Endothelial cell of umbilical vein (primary cell): ENCODE measurements around the gene ENO2. TPM values are rescaled to one million over a fixed set of nuclear protein-coding genes. Genes with fewer than 3 reads are reported as not detected.
A peak's percentile ranks its signal among the peaks of the same experiment; 100 is the strongest.

Experiments used
- BruUV-seq: library from RNA; stranded (reverse); fragments of 400-500 nt; replicated peaks from 2 replicates; lab custom pipeline; 2021; lab: Mats Ljungman, UMichigan
- CTCF ChIA-PET: fragments of 300-600, 350-600 bp; sonication (Branson Sonifier 250); formaldehyde crosslinking; loops from one replicate; lab custom pipeline; 2021; ENCODE audit warnings: antibody characterized with exemption, inconsistent platforms; lab: Charles Lee
- POLR2A ChIA-PET: fragments of 300-600, 350-600 bp; sonication (Branson Sonifier 250); formaldehyde crosslinking; loops from one replicate; lab custom pipeline; 2021; ENCODE audit warnings: antibody characterized with exemption, inconsistent platforms; lab: Charles Lee
- DNase-seq: peaks from one replicate; pipeline ENCODE4 v3.0.0-alpha.2; 2011; ENCODE audit warnings: low read depth, low spot score
- FAIRE-seq: peaks from 2 replicates; lab custom pipeline; 2011; peaks lifted over from hg19 to GRCh38; lab: Jason Lieb, UNC
- H2AFZ ChIP-seq: 2 replicates; pipeline ENCODE4 v1.6.0; 2012; ENCODE audit warnings: low read depth, low read length, control low read depth, inconsistent platforms
- H3K27ac ChIP-seq: 2 replicates; pipeline ENCODE4 v1.5.1; 2011; ENCODE audit warnings: low read depth, mild to moderate bottlenecking, control low read depth, low read length, moderate library complexity; ENCODE audit not compliant: insufficient read depth
- H3K27me3 ChIP-seq, 2 experiments: 2 replicates each; pipeline versions ENCODE4 v1.6.0 to v1.6.1; 2011; ENCODE audit warnings: low read length in 2 of 2, mixed read lengths in 1 of 2; ENCODE audit not compliant: control insufficient read depth in 2 of 2, insufficient read depth in 2 of 2
- H3K36me3 ChIP-seq, 2 experiments: 2 replicates in 1 of 2; 3 replicates in 1 of 2; pipeline ENCODE4 v1.5.1; 2011; ENCODE audit warnings: low read length in 2 of 2, mild to moderate bottlenecking in 1 of 2, moderate library complexity in 1 of 2; ENCODE audit not compliant: control insufficient read depth in 2 of 2, insufficient read depth in 2 of 2; ENCODE audit errors: extremely low read depth in 1 of 2
- H3K4me1 ChIP-seq: 3 replicates; pipeline ENCODE4 v1.5.1; 2011; ENCODE audit warnings: mild to moderate bottlenecking, low read length; ENCODE audit not compliant: control insufficient read depth, insufficient read depth; ENCODE audit errors: extremely low read depth
- H3K4me2 ChIP-seq: 2 replicates; pipeline ENCODE4 v1.6.1; 2011; ENCODE audit warnings: low read length, control low read depth, mixed read lengths; ENCODE audit not compliant: insufficient read depth
- H3K4me3 ChIP-seq, 3 experiments: fragments of 200-600 bp in 1 of 3; sonication (generic), shearing (Covaris generic) in 1 of 3; replicated peaks in 1 of 3; 2 replicates each; pipeline ENCODE4 v1.5.1; 2011 to 2016; ENCODE audit warnings: control low read depth in 3 of 3, low read length in 3 of 3, mild to moderate bottlenecking in 2 of 3, inconsistent platforms in 1 of 3, low read depth in 1 of 3, moderate library complexity in 1 of 3; ENCODE audit not compliant: insufficient read depth in 1 of 3
- H3K79me2 ChIP-seq: 2 replicates; pipeline ENCODE4 v1.6.0; 2012; ENCODE audit warnings: low read length, inconsistent platforms; ENCODE audit not compliant: control insufficient read depth, insufficient read depth
- H3K9ac ChIP-seq: replicated peaks from 2 replicates; pipeline ENCODE3; 2011; ENCODE audit warnings: low read length, control low read depth; ENCODE audit not compliant: insufficient read depth; ENCODE audit errors: extremely low read depth
- H3K9me1 ChIP-seq: replicated peaks from 3 replicates; pipeline ENCODE4 v1.6.0; 2011; ENCODE audit warnings: mild to moderate bottlenecking, low read length; ENCODE audit not compliant: control insufficient read depth, insufficient read depth; ENCODE audit errors: extremely low read depth
- H3K9me3 ChIP-seq: replicated peaks from 2 replicates; pipeline ENCODE4 v1.5.1; 2012; ENCODE audit warnings: low read length, inconsistent platforms; ENCODE audit not compliant: control insufficient read depth, insufficient read depth
- H4K20me1 ChIP-seq: replicated peaks from 2 replicates; pipeline ENCODE3; 2011; ENCODE audit warnings: mild to moderate bottlenecking, low read length; ENCODE audit not compliant: control insufficient read depth, insufficient read depth; ENCODE audit errors: extremely low read depth
- EZH2 ChIP-seq: IDR thresholded peaks from 2 replicates; pipeline ENCODE4 v1.6.1; 2012; ENCODE audit warnings: borderline replicate concordance, low read depth, mild to moderate bottlenecking, moderate library complexity, low read length, inconsistent platforms; ENCODE audit not compliant: severe bottlenecking
- FOS ChIP-seq: IDR thresholded peaks from 2 replicates; pipeline ENCODE4 v1.6.1; 2011; ENCODE audit warnings: mild to moderate bottlenecking, low read length, moderate library complexity, borderline replicate concordance; ENCODE audit not compliant: insufficient read depth
- GATA2 ChIP-seq: IDR thresholded peaks from 2 replicates; pipeline ENCODE4 v1.7.0; 2011; ENCODE audit warnings: low read depth, mild to moderate bottlenecking, moderate library complexity, mixed read lengths, low read length; ENCODE audit not compliant: insufficient read length, insufficient read depth
- JUN ChIP-seq: IDR thresholded peaks from 2 replicates; pipeline ENCODE4 v1.6.1; 2011; ENCODE audit warnings: borderline replicate concordance, low read depth; ENCODE audit not compliant: insufficient read length, insufficient read depth
- MYC ChIP-seq: IDR thresholded peaks from one replicate; pipeline ENCODE4 v1.6.1; 2011; ENCODE audit warnings: mild to moderate bottlenecking, low read depth, low read length
- POLR2A ChIP-seq: IDR thresholded peaks from 2 replicates; pipeline ENCODE4 v1.6.1; 2012; ENCODE audit warnings: low read depth, mild to moderate bottlenecking, control low read depth, low read length
- POLR2AphosphoS5 ChIP-seq: IDR thresholded peaks from 2 replicates; pipeline ENCODE4 v1.6.1; 2012; ENCODE audit warnings: low read depth, mild to moderate bottlenecking, control low read depth, low read length, moderate library complexity; ENCODE audit not compliant: insufficient read depth
- dilution Hi-C: fragments of 300-500 bp; cut with MboI; formaldehyde crosslinking; loops from one replicate; pipeline ENCODE4 v1.15.0; 2019; ENCODE audit warnings: low sequenced_read_pairs; ENCODE audit not compliant: extremely low pct_ligation_motif_present
- intact Hi-C: fragments of 100-400 bp; cut with micrococcal nuclease; formaldehyde crosslinking; loops from one replicate; pipeline ENCODE4 v1.10.0; 2022
- polyA plus RNA-seq, 4 experiments: library from polyadenylated mRNA; depleted of rRNA in 3 of 4; stranded (reverse) in 3 of 4; unstranded in 1 of 4; fragments of >200 nt; gene quantifications; 2 replicates each; pipeline versions ENCODE4 v1.2.1 to v1.2.3, GENCODE V29; 2011 to 2012; ENCODE audit warnings: missing spikeins in 1 of 4
- total RNA-seq: library from RNA; stranded (reverse); gene quantifications from 2 replicates; pipeline ENCODE4 v1.2.3, GENCODE V29; 2021
- TF ChIP-seq, protein P1 (sequence below), 2 donors: IDR thresholded peaks; 1 replicate in 1 of 2; 2 replicates in 1 of 2; pipeline ENCODE4 v1.5.1; 2011; ENCODE audit warnings: low read length in 2 of 2, mild to moderate bottlenecking in 2 of 2, moderate library complexity in 2 of 2, control low read depth in 1 of 2, inconsistent platforms in 1 of 2, low read depth in 1 of 2; ENCODE audit not compliant: insufficient read depth in 1 of 2; ENCODE audit errors: extremely low read depth in 1 of 2
- TF ChIP-seq, protein P2 (sequence below): IDR thresholded peaks from 2 replicates; pipeline ENCODE4 v1.6.1; 2011; ENCODE audit not compliant: insufficient read depth, insufficient read length

Gene ENO2
- total and polyA plus RNA-seq, 2 donors (not counting 3 experiments of a cell fraction or from before 2014, with no cell fraction given) = 11.4 to 18.6 TPM

DNA sequence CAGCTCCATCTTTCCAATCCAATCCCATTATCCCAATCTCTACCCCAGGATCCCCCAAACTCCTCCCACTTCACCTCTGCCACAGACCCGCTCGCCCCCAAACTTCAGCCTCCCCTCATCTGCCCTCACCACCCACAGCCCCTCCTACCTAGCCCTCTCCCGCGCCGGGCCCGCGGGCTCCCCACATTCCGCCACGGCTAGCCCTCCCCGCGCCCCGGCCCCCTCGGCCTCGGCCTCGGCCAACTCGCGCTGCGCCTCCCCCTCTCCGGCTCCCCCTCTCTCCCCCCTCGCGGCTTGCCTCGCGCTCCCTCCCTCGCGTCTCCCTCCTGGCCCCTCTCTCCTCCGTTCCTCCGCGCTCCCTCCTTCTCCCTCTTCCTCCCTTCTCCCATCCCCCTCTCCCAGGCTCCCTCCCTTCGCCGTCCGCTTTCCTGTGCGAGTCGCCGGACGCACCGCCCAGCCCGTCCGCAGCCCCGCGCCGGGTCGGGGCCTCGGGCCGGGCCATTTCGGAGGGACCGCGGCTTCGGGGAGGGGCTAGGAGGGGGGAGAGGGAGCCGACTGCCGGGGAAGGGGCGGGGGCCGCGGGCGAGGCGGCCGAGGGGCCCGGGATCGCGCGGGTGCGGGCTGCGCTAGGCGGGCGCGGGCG lies 13.1 kb downstream of the ENO2 start, which contains the start of gene ATN1:
Gene ATN1 (plus strand): TSS at position 581 of the 643 bp plus-strand sequence. CDS start 6,043 bp downstream, outside the sequence.
- H4K20me1 ChIP-seq = peaks cover 8% of the 10 kb centered on the region
- H3K4me1 ChIP-seq = peaks cover 48% of the 10 kb centered on the region
- H3K27me3 ChIP-seq = no peaks in the 10 kb centered on the region
- peak within 1 kb of the TSS; percentile 65 for H2AFZ ChIP-seq
- no TSS peak for BruUV-seq
- H3K36me3 ChIP-seq = peaks cover 0 to 2% of the 10 kb centered on the region in 2 experiments
- DNase-seq (peak; percentile 83), FAIRE-seq (peak; percentile 63)
- no peaks in the 10 kb centered on the region for H3K9me3 ChIP-seq
- CTCF ChIA-PET = interaction anchor here (1.3 to 4.3 kb wide), 8 partner anchors 10 to 58 kb away, joined by 3 to 94 read pairs (median 5); partner anchors contain the start of genes C12orf57, RNU7-1 and SPSB2
- POLR2A ChIA-PET = interaction anchor here (0.6 to 2.3 kb wide), 2 partner anchors 10 to 17 kb away, joined by 3 to 16 read pairs; partner anchors contain the start of genes C12orf57 and RNU7-1
- no peaks in the 10 kb centered on the region for H3K9me1 ChIP-seq
- H3K79me2 ChIP-seq = peaks cover 53% of the 10 kb centered on the region
- peak within 1 kb of the TSS; percentile 75 for H3K9ac ChIP-seq
- dilution Hi-C loops (no loop called here), intact Hi-C loops (no loop called here)
- peak within 1 kb of the TSS; percentile 72 for H3K27ac ChIP-seq
- peak within 1 kb of the TSS; percentile 87 for H3K4me2 ChIP-seq
- TF ChIP-seq MYC (peak; percentile 36), FOS (no peak), POLR2A (peak; percentile 55), EZH2 (no peak), GATA2 (no peak), POLR2AphosphoS5 (peak; percentile 61), JUN (no peak)
- TF ChIP-seq, protein P1, sequence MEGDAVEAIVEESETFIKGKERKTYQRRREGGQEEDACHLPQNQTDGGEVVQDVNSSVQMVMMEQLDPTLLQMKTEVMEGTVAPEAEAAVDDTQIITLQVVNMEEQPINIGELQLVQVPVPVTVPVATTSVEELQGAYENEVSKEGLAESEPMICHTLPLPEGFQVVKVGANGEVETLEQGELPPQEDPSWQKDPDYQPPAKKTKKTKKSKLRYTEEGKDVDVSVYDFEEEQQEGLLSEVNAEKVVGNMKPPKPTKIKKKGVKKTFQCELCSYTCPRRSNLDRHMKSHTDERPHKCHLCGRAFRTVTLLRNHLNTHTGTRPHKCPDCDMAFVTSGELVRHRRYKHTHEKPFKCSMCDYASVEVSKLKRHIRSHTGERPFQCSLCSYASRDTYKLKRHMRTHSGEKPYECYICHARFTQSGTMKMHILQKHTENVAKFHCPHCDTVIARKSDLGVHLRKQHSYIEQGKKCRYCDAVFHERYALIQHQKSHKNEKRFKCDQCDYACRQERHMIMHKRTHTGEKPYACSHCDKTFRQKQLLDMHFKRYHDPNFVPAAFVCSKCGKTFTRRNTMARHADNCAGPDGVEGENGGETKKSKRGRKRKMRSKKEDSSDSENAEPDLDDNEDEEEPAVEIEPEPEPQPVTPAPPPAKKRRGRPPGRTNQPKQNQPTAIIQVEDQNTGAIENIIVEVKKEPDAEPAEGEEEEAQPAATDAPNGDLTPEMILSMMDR (IDR thresholded peaks at IDR 0.05; ENCODE audit: extremely low read depth in 1 of 2, insufficient read depth in 1 of 2, low read depth in 1 of 2, low read length in 2 of 2) = no peak
- TF ChIP-seq, protein P2, sequence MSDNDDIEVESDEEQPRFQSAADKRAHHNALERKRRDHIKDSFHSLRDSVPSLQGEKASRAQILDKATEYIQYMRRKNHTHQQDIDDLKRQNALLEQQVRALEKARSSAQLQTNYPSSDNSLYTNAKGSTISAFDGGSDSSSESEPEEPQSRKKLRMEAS = no peak
- peak within 1 kb of the TSS; percentile 88 to 92 (median 90) for H3K4me3 ChIP-seq
